A673 (cell line): ENCODE data around the gene KCNMA1. TPM values are rescaled to one million over a fixed set of nuclear protein-coding genes. Genes with fewer than 3 reads are reported as not detected.

ENCODE experiments used
- BruUV-seq: library from RNA; stranded (reverse); fragments of 400-500 nt; replicated peaks from 2 replicates; lab custom pipeline; 2021; lab: Mats Ljungman, UMichigan
- CTCF ChIA-PET: fragments of 300-600 bp; sonication (Branson Sonifier 250); formaldehyde crosslinking; loops from one replicate; lab custom pipeline; 2022; ENCODE audit warnings: antibody characterized with exemption; lab: Charles Lee
- POLR2A ChIA-PET: fragments of 300-600 bp; sonication (Branson Sonifier 250); formaldehyde crosslinking; loops from one replicate; lab custom pipeline; 2022; ENCODE audit warnings: antibody characterized with exemption; ENCODE audit not compliant: low non-redundant PET; lab: Charles Lee
- DNase-seq: peaks from one replicate; pipeline ENCODE4 v3.0.0-alpha.2; 2015; ENCODE audit warnings: low spot score
- H3K27ac ChIP-seq: fragments of 200-600 bp; sonication (generic); 2 replicates; pipeline ENCODE4 v1.5.1; 2016; ENCODE audit warnings: mixed run types, low read depth, mild to moderate bottlenecking, mixed read lengths, antibody characterized with exemption, low read length; ENCODE audit not compliant: poor library complexity, severe bottlenecking
- H3K27me3 ChIP-seq: fragments of 200-600 bp; sonication (generic); replicated peaks from 2 replicates; pipeline ENCODE4 v1.6.1; 2017; ENCODE audit warnings: mixed run types, low read depth, mild to moderate bottlenecking, mixed read lengths, antibody characterized with exemption, low read length; ENCODE audit not compliant: insufficient read depth, poor library complexity
- H3K36me3 ChIP-seq: fragments of 200-600 bp; sonication (generic); 2 replicates; pipeline ENCODE4 v1.6.1; 2016; ENCODE audit warnings: mixed run types, mild to moderate bottlenecking, mixed read lengths, antibody characterized with exemption, low read length; ENCODE audit not compliant: insufficient read depth, poor library complexity, severe bottlenecking
- H3K4me1 ChIP-seq: fragments of 200-600 bp; sonication (generic); 2 replicates; pipeline ENCODE4 v1.6.1; 2017; ENCODE audit warnings: mixed run types, mild to moderate bottlenecking, mixed read lengths, antibody characterized with exemption, low read length; ENCODE audit not compliant: insufficient read depth, poor library complexity, severe bottlenecking
- H3K4me3 ChIP-seq: fragments of 200-600 bp; sonication (generic); 2 replicates; pipeline ENCODE4 v1.5.1; 2016; ENCODE audit warnings: low read depth, mixed run types, mild to moderate bottlenecking, mixed read lengths, low read length; ENCODE audit not compliant: poor library complexity, severe bottlenecking
- H3K9me3 ChIP-seq: fragments of 200-600 bp; sonication (generic); 2 replicates; pipeline ENCODE4 v1.6.1; 2016; ENCODE audit warnings: mixed run types, low read depth, mild to moderate bottlenecking, mixed read lengths, antibody characterized with exemption, low read length; ENCODE audit not compliant: poor library complexity, severe bottlenecking
- EZH2 ChIP-seq: fragments of 200-600 bp; sonication (generic); IDR thresholded peaks from 2 replicates; pipeline ENCODE4 v1.6.1; 2017; ENCODE audit warnings: borderline replicate concordance, low read depth, mild to moderate bottlenecking, mixed read lengths, antibody characterized with exemption, low read length; ENCODE audit not compliant: poor library complexity, severe bottlenecking
- intact Hi-C: fragments of 100-400 bp; cut with micrococcal nuclease; formaldehyde crosslinking; loops from one replicate; pipeline ENCODE4 v1.10.0; 2022; ENCODE audit not compliant: unreplicated experiment
- total RNA-seq: library from RNA; stranded (reverse); gene quantifications from 2 replicates; pipeline ENCODE4 v1.2.3, GENCODE V29; 2021
- TF ChIP-seq, protein P1 (sequence below): fragments of 300-800, 200-600 bp; sonication (generic); conservative IDR thresholded peaks from 2 replicates; pipeline ENCODE4 v1.5.1; 2017; ENCODE audit warnings: low read depth, mild to moderate bottlenecking, antibody characterized with exemption, low read length, moderate library complexity, mixed read lengths

Gene KCNMA1
- total RNA-seq, 1 experiment from 2014 or later, result 0.84 TPM

GRCh38 chr10:77338143-77338542 is 299.5 kb downstream of the KCNMA1 start:
- intact Hi-C loops, result no loop called here
- no TSS peak for BruUV-seq
- no peaks in the 10 kb centered on the region for H3K9me3 ChIP-seq
- H3K27ac ChIP-seq, result no peak overlapping the region
- H3K4me3 ChIP-seq, result no peak overlapping the region
- DNase-seq, result no peak
- ChIA-PET POLR2A (no interaction called here), CTCF (no interaction called here)
- no peaks in the 10 kb centered on the region for H3K4me1 ChIP-seq
- TF ChIP-seq, protein P1, sequence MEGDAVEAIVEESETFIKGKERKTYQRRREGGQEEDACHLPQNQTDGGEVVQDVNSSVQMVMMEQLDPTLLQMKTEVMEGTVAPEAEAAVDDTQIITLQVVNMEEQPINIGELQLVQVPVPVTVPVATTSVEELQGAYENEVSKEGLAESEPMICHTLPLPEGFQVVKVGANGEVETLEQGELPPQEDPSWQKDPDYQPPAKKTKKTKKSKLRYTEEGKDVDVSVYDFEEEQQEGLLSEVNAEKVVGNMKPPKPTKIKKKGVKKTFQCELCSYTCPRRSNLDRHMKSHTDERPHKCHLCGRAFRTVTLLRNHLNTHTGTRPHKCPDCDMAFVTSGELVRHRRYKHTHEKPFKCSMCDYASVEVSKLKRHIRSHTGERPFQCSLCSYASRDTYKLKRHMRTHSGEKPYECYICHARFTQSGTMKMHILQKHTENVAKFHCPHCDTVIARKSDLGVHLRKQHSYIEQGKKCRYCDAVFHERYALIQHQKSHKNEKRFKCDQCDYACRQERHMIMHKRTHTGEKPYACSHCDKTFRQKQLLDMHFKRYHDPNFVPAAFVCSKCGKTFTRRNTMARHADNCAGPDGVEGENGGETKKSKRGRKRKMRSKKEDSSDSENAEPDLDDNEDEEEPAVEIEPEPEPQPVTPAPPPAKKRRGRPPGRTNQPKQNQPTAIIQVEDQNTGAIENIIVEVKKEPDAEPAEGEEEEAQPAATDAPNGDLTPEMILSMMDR, result no peak
- no peak for TF ChIP-seq EZH2
- H3K36me3 ChIP-seq, result no peaks in the 10 kb centered on the region
- no peaks in the 10 kb centered on the region for H3K27me3 ChIP-seq

GRCh38 chr10:77334501-77334900 is 303.1 kb downstream of the KCNMA1 start:
- BruUV-seq, result no TSS peak
- CTCF ChIA-PET, result no interaction called here
- H3K9me3 ChIP-seq, result no peaks in the 10 kb centered on the region
- DNase-seq, result no peak
- H3K4me1 ChIP-seq, result no peaks in the 10 kb centered on the region
- H3K27ac ChIP-seq, result no peak overlapping the region
- intact Hi-C loops, result no loop called here
- H3K36me3 ChIP-seq, result no peaks in the 10 kb centered on the region
- no peak for TF ChIP-seq EZH2
- TF ChIP-seq, protein P1, result no peak
- H3K4me3 ChIP-seq, result no peak overlapping the region
- POLR2A ChIA-PET, result no interaction called here
- H3K27me3 ChIP-seq, result no peaks in the 10 kb centered on the region

DNA sequence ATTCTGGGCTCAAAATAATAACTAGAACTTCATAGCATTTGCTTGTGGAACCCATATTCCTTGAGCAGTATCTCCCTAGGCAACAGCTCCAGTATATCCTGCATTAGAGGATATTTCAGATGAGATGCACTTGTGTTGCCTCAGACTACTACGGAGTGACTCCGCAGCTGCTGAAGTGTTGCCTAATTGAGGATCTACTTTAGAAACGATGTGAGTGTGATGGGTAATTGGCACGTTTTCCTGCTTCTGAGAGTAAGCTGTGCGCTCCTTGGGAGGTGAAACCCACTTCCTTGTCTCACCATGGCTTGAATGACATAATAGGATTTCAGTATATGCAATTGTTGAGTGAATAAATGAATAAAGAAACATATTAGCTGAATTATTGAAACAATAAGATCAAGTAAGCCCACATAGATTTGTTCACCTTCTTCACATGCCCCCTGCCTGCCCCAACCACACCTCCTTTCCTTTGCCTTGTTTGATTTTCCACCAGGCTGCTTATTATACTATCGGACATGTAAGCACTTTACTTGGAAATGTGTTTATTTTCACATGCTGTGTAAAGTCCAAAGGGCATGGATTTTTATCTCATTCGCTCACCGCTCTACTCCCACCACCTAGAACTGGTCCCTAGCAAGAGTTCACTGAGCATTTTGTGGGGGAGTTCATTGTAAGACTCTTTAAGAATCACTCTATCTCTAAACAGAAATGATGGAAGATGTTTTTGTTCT is 303.8 kb downstream of the KCNMA1 start:
- no peak overlapping the region for H3K27ac ChIP-seq
- H3K36me3 ChIP-seq, result no peaks in the 10 kb centered on the region
- POLR2A ChIA-PET, result no interaction called here
- CTCF ChIA-PET, result no interaction called here
- TF ChIP-seq EZH2, result no peak
- TF ChIP-seq, protein P1, result no peak
- peak; percentile 5 for DNase-seq
- intact Hi-C loops, result no loop called here
- BruUV-seq, result no TSS peak
- H3K27me3 ChIP-seq, result no peaks in the 10 kb centered on the region
- H3K4me1 ChIP-seq, result no peaks in the 10 kb centered on the region
- H3K9me3 ChIP-seq, result no peaks in the 10 kb centered on the region
- H3K4me3 ChIP-seq, result no peak overlapping the region
